Epithelial cell of esophagus (primary cell): ENCODE measurements around the gene CD3G.

Experiments
- DNase-seq: peaks from one replicate; pipeline ENCODE4 v3.0.0; 2010; ENCODE audit warnings: low read depth
- H3K4me3 ChIP-seq: 2 replicates; pipeline ENCODE4 v1.5.1; 2011; ENCODE audit warnings: mild to moderate bottlenecking, low read length, control low read depth
- TF ChIP-seq, protein P1 (sequence below): IDR thresholded peaks from 2 replicates; pipeline ENCODE4 v1.5.1; 2011; ENCODE audit warnings: low read depth, mild to moderate bottlenecking, low read length, control low read depth, inconsistent platforms; ENCODE audit not compliant: insufficient read depth; ENCODE audit errors: missing control alignments

CD3G gene

DNA sequence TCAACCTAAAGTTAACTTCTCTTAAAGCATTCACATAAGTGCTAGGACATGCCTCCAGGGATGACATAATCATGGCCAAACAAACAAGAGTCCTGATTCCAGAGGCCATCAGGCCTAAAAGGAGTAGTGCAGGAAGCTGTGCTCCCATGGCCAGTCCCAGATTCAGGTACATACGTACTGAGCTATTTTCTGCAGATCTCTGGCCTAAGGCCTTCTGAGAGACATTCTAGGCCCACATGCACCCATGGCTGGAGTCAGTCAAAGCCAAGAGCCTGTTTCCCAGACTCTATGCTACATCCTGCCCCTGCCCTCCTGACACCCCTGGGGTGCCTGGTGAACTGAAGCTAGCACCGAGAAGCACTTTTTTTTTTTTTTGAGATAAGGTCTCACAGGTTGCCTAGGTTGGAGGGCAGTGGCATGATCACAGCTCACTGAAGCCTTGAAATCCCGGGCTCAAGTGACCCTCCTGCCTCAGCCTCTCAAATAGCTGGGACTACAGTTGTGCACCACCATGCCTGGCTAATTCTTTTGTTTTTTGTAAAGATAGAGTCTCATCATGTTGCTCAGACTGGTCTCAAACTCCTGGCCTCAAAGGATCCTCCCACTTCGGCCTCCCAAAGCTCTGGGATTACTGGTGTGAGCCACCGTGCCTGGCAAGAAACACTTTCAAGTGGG, 2.2 kb upstream of the CD3G start:
- TF ChIP-seq, protein P1, sequence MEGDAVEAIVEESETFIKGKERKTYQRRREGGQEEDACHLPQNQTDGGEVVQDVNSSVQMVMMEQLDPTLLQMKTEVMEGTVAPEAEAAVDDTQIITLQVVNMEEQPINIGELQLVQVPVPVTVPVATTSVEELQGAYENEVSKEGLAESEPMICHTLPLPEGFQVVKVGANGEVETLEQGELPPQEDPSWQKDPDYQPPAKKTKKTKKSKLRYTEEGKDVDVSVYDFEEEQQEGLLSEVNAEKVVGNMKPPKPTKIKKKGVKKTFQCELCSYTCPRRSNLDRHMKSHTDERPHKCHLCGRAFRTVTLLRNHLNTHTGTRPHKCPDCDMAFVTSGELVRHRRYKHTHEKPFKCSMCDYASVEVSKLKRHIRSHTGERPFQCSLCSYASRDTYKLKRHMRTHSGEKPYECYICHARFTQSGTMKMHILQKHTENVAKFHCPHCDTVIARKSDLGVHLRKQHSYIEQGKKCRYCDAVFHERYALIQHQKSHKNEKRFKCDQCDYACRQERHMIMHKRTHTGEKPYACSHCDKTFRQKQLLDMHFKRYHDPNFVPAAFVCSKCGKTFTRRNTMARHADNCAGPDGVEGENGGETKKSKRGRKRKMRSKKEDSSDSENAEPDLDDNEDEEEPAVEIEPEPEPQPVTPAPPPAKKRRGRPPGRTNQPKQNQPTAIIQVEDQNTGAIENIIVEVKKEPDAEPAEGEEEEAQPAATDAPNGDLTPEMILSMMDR, result no peak
- H3K4me3 ChIP-seq, result no peak overlapping the region
- peak; percentile 7 for DNase-seq

DNA sequence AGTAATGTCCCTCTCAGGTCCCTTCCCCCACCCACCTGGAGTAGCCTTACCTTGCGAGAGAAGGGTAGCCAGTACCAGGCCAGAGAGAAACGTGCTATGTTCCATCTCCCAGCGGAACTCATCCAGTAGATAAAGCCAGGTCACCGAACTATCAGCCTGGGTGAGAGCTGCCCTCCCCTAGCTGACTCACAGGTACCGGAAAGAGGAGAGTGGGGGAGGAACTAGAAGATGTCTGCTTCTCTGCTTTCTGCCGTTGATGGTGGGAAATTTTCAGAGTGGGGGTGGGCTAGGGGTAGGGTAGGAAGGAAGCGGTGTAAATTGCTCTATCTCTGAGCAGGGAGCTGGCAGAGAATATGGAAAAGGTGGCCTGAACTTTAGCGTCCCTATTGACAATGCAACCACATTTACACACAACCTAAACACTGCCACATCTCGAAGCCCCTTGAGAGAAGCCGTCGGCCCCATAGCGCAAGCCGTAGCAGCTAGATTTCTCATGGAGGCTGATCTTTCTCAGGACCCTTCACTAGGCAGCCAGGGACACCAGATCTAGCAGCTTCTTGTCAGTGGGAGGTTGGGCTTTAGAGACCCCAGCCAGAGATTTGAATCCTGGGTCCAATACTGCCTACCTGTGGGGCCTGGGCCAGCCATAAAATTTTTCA, 1.5 kb upstream of the CD3G start, which contains the start of gene CD3D:
Gene CD3D, minus strand, starts transcription at position 203 of the 659 bp plus-strand sequence. Its CDS starts 98 bp downstream, at position 105.
- no peak for DNase-seq
- no peak within 1 kb of the TSS for H3K4me3 ChIP-seq
- TF ChIP-seq, protein P1, result no peak

DNA sequence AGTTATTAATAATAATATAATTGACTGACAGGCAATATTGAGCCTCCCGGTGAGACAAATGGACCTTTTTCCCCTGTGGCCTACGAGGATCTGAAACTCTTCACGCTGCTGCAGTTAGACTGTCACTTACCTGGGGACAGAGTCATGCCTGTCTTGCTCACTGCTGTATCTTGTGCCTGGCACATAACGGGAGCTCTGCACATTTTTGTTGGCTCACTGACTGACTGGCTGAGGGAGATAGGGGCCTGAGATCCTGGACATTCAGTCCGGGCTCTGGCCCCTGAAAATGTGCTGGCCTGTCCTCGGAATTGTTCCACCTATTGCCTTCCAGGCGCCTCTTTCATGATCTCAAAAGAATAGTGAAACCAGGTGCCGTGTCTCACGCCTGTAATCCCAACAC, 896 bp upstream of the CD3G start:
- DNase-seq, result no peak
- no peak overlapping the region for H3K4me3 ChIP-seq
- TF ChIP-seq, protein P1, result no peak

DNA sequence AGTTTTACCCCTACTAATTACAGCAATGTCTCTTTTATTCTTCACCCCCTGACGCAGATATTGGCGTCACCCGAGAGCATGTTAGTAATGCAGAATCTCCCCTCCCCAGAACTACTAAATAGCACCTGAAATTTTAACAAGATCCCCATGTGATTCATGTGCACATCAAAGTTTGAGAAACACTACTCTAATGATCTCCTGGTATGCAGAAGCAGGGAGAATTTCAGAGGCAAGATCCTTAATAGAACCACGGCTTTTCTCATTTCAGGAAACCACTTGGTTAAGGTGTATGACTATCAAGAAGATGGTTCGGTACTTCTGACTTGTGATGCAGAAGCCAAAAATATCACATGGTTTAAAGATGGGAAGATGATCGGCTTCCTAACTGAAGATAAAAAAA, 5.3 kb downstream of the CD3G start:
- DNase-seq, result no peak
- TF ChIP-seq, protein P1, result no peak
- no peak overlapping the region for H3K4me3 ChIP-seq

DNA sequence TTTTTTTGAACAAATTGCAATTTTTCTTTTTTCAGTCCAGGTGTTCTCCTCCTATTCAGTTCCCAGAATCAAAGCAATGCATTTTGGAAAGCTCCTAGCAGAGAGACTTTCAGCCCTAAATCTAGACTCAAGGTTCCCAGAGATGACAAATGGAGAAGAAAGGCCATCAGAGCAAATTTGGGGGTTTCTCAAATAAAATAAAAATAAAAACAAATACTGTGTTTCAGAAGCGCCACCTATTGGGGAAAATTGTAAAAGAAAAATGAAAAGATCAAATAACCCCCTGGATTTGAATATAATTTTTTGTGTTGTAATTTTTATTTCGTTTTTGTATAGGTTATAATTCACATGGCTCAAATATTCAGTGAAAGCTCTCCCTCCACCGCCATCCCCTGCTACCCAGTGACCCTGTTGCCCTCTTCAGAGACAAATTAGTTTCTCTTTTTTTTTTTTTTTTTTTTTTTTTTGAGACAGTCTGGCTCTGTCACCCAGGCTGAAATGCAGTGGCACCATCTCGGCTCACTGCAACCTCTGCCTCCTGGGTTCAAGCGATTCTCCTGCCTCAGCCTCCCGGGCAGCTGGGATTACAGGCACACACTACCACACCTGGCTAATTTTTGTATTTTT, 9.1 kb downstream of the CD3G start:
- TF ChIP-seq, protein P1, result peak; percentile 43
- DNase-seq, result peak; percentile 32
- no peak overlapping the region for H3K4me3 ChIP-seq

DNA sequence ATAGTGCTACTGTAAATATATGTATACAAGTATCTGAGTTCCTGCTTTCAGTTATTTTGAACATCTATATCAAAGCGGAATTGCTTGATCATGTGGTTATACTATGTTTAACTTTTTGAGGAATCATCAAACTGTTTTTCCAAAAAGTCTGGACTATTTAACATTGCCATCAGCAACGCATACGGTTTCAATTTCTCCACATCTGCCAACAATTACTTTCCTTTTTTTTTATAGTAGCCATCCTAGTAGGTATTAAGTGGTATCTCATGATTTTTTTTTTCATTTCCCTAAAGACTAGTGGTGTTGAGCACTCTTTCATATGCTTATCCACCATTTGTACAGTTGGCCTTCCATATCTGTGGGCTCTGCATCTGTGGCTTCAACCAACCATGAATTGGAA, 13.9 kb downstream of the CD3G start:
- no peak overlapping the region for H3K4me3 ChIP-seq
- no peak for DNase-seq
- TF ChIP-seq, protein P1, result no peak
